Heart left ventricle (tissue), 16 donors: ENCODE results near the gene SLC13A3. TPM values are rescaled to one million over a fixed set of nuclear protein-coding genes. Genes with fewer than 3 reads are reported as not detected.

Experiments
- ATAC-seq, 4 donors: fragments of 200-7000 bp; cut with Tn5 transposase; one replicate each; pipeline ENCODE4 v1.9.1; 2020 to 2022; ENCODE audit warnings: moderate library complexity in 4 of 4, mild to moderate bottlenecking in 3 of 4, moderate number of reproducible peaks in 1 of 4
- DNase-seq, 5 donors: peaks; one replicate each; pipeline ENCODE4 v3.0.0-alpha.2; 2020
- H3K27ac ChIP-seq, 12 donors: fragments of 200-600 bp; sonication (generic) in 4 of 12; one replicate each; pipeline versions ENCODE4 v1.5.0 to v1.8.0; 2016 to 2022; ENCODE audit warnings: mild to moderate bottlenecking in 2 of 12
- H3K27me3 ChIP-seq, 9 donors: fragments of 200-600 bp; sonication (generic) in 2 of 9; one replicate each; pipeline versions ENCODE4 v1.5.1 to v1.8.0; 2016 to 2022; ENCODE audit warnings: mild to moderate bottlenecking in 3 of 9
- H3K36me3 ChIP-seq, 9 donors: fragments of 200-600 bp; sonication (generic) in 2 of 9; one replicate each; pipeline versions ENCODE4 v1.5.0 to v1.8.0; 2018 to 2022; ENCODE audit warnings: mild to moderate bottlenecking in 2 of 9
- H3K4me1 ChIP-seq, 12 donors: fragments of 200-600 bp; sonication (generic) in 4 of 12; one replicate each; pipeline versions ENCODE4 v1.5.0 to v1.8.0; 2016 to 2022; ENCODE audit warnings: mild to moderate bottlenecking in 3 of 12
- H3K4me3 ChIP-seq, 12 donors: fragments of 200-600 bp; sonication (generic) in 4 of 12; one replicate each; pipeline versions ENCODE4 v1.5.0 to v1.8.0; 2017 to 2022; ENCODE audit warnings: mild to moderate bottlenecking in 9 of 12, moderate library complexity in 4 of 12
- H3K9me3 ChIP-seq, 12 donors: fragments of 200-600 bp; sonication (generic) in 4 of 12; one replicate each; pipeline versions ENCODE4 v1.5.0 to v1.8.0; 2016 to 2022; ENCODE audit warnings: mild to moderate bottlenecking in 1 of 12
- CTCF ChIP-seq, 12 donors: fragments of 200-600 bp; sonication (generic) in 4 of 12; IDR thresholded peaks; one replicate each; pipeline versions ENCODE4 v1.5.0 to v1.8.0; 2018 to 2022; ENCODE audit warnings: antibody characterized with exemption in 12 of 12, mild to moderate bottlenecking in 5 of 12
- POLR2A ChIP-seq, 2 donors: fragments of 450-650 bp; IDR thresholded peaks; one replicate each; pipeline ENCODE4 v1.6.1; 2017; ENCODE audit warnings: antibody characterized with exemption in 2 of 2, mild to moderate bottlenecking in 2 of 2, moderate library complexity in 2 of 2
- WGBS, 4 donors: extraction: QIAGEN DNeasy Blood & Tissue Kit in 2 of 4; methylation state at CpG; one replicate each; pipeline versions ENCODE4 v1.1.5 to v1.1.7; 2013 to 2018; 5-methylcytosine and 5-hydroxymethylcytosine counted together
- intact Hi-C, 10 donors: fragments of 100-400 bp; cut with DNase I; formaldehyde crosslinking; loops; one replicate each; pipeline versions ENCODE4 v1.11.1 to v1.14.2; 2022
- polyA plus RNA-seq, 2 donors: library from polyadenylated mRNA; stranded (reverse); fragments of 200-250 nt; gene quantifications; one replicate each; pipeline ENCODE4 v1.2.3, GENCODE V29; 2013
- total RNA-seq, 9 donors: library from RNA; depleted of rRNA in 2 of 9; stranded (reverse); fragments of >200 nt in 2 of 9; fragmentation: NEBNext Ultra II Directional in 3 of 9; extraction: Animal tissue kit (Norgen Biotek cat#: 25700) in 3 of 9; gene quantifications; one replicate each; pipeline versions ENCODE4 v1.1.0 to v1.2.4, GENCODE V29; 2016 to 2023
- donor health status: ischemic (EF 13 %, LVEDD 7.1; RV severe dilation, severe dysfunction).
- donor health status: healthy with polysubstance abuse.
- donor health status: DM: no; HTN: yes; CAD: no.
- donor health status: DM: no; HTN: no; CAD: no.
- donor health status: ischemic (EF 25% LVEDD 6.9; RV normal size, moderate dysfunction).
- donor health status: ischemic (EF 25% LVEDD 5.7; RV mildly dilated, moderate dysfunction).
- donor health status: healthy.
- donor health status: DM: yes; HTN: yes; CAD: no.
- donor health status: ischemic (EF 35%, LVEDD 5.7; RV mildly dilated, moderate dysfunction).
- donor health status: nonischemic (EF 11% LVEDD 7.7; RV severe dilation, severe dysfunction).
- donor health status: DM: yes; HTN: yes; CAD: no.
- donor health status: PGD.
- donor health status: ischemic (EF 29% LVEDD 5.4; RV normal size, mild dysfunction).
- donor health status: nonischemic (EF 23%, LVEDD 6.1; RV moderate dilation, normal function).

Gene SLC13A3
- total and polyA plus RNA-seq, 11 donors, result 0.13 to 2.6 (median 0.54) TPM

GRCh38 chr20:46563860-46564221 is 87.4 kb downstream of the SLC13A3 start:
- H3K9me3 ChIP-seq, result no peaks in the 10 kb centered on the region
- ATAC-seq (no peak), DNase-seq (no peak)
- no peak for TF ChIP-seq CTCF (IDR thresholded peaks at IDR 0.05)
- TF ChIP-seq POLR2A (IDR thresholded peaks at IDR 0.05), result no peak
- H3K4me1 ChIP-seq, result peaks cover 0 to 23% (median 13%) of the 10 kb centered on the region in 12 donors
- H3K27ac ChIP-seq, result no peak overlapping the region
- WGBS, 4 donors, result 37 to 80% (median 68%) methylated on average over 1 to 2 of the region's 2 CpGs
- H3K36me3 ChIP-seq, result no peaks in the 10 kb centered on the region
- no peaks in the 10 kb centered on the region for H3K27me3 ChIP-seq
- H3K4me3 ChIP-seq, result no peak overlapping the region
- intact Hi-C loops, result loop anchor here in 8 of 10 donors (2.0 to 5.0 kb wide), 3 partner anchors 117 to 125 kb away; partner anchors contain the start of gene TP53RK (in 1 of the 8)

GRCh38 chr20:46563170-46563859 is 87.9 kb downstream of the SLC13A3 start:
- peak overlapping the region in 8 of 12 donors; percentile 4 to 70 (median 50) for H3K27ac ChIP-seq
- DNase-seq, result no peak
- peaks cover 0 to 20% (median 9%) of the 10 kb centered on the region in 12 donors for H3K4me1 ChIP-seq
- ATAC-seq, result peak in 1 of 4 donors; percentile 10
- WGBS, 4 donors, result 86 to 90% (median 87%) methylated on average over 16 of the region's 16 CpGs
- H3K4me3 ChIP-seq, result peak overlapping the region in 8 of 12 donors; percentile 35 to 55 (median 46)
- no peaks in the 10 kb centered on the region for H3K9me3 ChIP-seq
- H3K36me3 ChIP-seq, result no peaks in the 10 kb centered on the region
- no peaks in the 10 kb centered on the region for H3K27me3 ChIP-seq
- TF ChIP-seq POLR2A (IDR thresholded peaks at IDR 0.05), result no peak
- TF ChIP-seq CTCF (IDR thresholded peaks at IDR 0.05), result no peak
- intact Hi-C loops, result loop anchor here in 8 of 10 donors (2.0 to 5.0 kb wide), 3 partner anchors 117 to 125 kb away; partner anchors contain the start of gene TP53RK (in 1 of the 8)

GRCh38 chr20:46562373-46563169 is 88.7 kb downstream of the SLC13A3 start:
- Histone ChIP-seq H3K4me3 (peak overlapping the region in 11 of 12 donors; percentile 16 to 55 (median 41)), H3K36me3 (no peaks in the 10 kb centered on the region), H3K27ac (peak overlapping the region in 8 of 12 donors; percentile 4 to 70 (median 50)), H3K9me3 (no peaks in the 10 kb centered on the region), H3K4me1 (peaks cover 0 to 20% (median 8%) of the 10 kb centered on the region in 12 donors), H3K27me3 (no peaks in the 10 kb centered on the region)
- TF ChIP-seq POLR2A (IDR thresholded peaks at IDR 0.05) (no peak), CTCF (IDR thresholded peaks at IDR 0.05) (peak; percentile 85 to 97 (median 92))
- DNase-seq (peak in 4 of 5 donors; percentile 48 to 77 (median 62)), ATAC-seq (peak; percentile 79 to 88 (median 84))
- 11 to 14% (median 13%) methylated on average over 18 to 19 of the region's 19 CpGs for WGBS, 4 donors
- intact Hi-C loops, result loop anchor here in 8 of 10 donors (2.0 to 5.0 kb wide), 3 partner anchors 118 to 126 kb away; partner anchors contain the start of gene TP53RK (in 1 of the 8)

GRCh38 chr20:46562009-46562372 is 89.3 kb downstream of the SLC13A3 start:
- ATAC-seq, result no peak
- Histone ChIP-seq H3K4me1 (peaks cover 0 to 20% (median 8%) of the 10 kb centered on the region in 12 donors), H3K27me3 (no peaks in the 10 kb centered on the region), H3K4me3 (peak overlapping the region in 10 of 12 donors; percentile 22 to 55 (median 41)), H3K27ac (peak overlapping the region in 6 of 12 donors; percentile 20 to 70 (median 50)), H3K9me3 (no peaks in the 10 kb centered on the region), H3K36me3 (no peaks in the 10 kb centered on the region)
- intact Hi-C loops, result loop anchor here in 8 of 10 donors (2.0 to 5.0 kb wide), 3 partner anchors 119 to 127 kb away; partner anchors contain the start of gene TP53RK (in 1 of the 8)
- DNase-seq, result no peak
- TF ChIP-seq POLR2A (IDR thresholded peaks at IDR 0.05), result no peak
- no peak for TF ChIP-seq CTCF (IDR thresholded peaks at IDR 0.05)
- 42 to 57% (median 49%) methylated on average over 5 of the region's 5 CpGs for WGBS, 4 donors
